Measurements from ENCODE around the gene ZCCHC7. TPM values are rescaled to one million over a fixed set of nuclear protein-coding genes. Genes with fewer than 3 reads are reported as not detected.

The ZCCHC7 gene
- total RNA-seq, 4 donors from 2014 or later = 13.8 to 24.6 (median 18.5) TPM

DNA sequence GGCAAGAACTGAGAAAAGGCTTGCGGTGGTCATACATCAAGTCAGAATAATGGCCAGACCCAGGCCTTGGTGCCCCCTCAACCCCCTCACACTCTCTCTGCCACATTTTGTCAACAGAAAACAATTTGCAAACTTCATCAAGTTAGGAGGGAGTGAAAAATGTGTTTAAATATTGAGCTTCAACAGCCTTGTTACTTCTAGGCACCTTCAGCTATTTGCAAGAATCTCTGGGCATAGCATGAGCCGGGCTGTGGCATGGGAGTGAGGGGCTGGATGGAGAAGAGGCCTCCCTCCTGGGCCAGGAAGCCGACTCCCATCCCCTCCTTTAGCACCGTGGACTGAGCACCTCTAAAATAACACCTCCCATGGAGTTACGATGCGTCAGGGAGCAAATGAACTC, 249.9 kb downstream of the ZCCHC7 start:
- TF ChIP-seq, protein P1, sequence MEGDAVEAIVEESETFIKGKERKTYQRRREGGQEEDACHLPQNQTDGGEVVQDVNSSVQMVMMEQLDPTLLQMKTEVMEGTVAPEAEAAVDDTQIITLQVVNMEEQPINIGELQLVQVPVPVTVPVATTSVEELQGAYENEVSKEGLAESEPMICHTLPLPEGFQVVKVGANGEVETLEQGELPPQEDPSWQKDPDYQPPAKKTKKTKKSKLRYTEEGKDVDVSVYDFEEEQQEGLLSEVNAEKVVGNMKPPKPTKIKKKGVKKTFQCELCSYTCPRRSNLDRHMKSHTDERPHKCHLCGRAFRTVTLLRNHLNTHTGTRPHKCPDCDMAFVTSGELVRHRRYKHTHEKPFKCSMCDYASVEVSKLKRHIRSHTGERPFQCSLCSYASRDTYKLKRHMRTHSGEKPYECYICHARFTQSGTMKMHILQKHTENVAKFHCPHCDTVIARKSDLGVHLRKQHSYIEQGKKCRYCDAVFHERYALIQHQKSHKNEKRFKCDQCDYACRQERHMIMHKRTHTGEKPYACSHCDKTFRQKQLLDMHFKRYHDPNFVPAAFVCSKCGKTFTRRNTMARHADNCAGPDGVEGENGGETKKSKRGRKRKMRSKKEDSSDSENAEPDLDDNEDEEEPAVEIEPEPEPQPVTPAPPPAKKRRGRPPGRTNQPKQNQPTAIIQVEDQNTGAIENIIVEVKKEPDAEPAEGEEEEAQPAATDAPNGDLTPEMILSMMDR (IDR thresholded peaks at IDR 0.05; ENCODE audit: low read depth) = no peak

DNA sequence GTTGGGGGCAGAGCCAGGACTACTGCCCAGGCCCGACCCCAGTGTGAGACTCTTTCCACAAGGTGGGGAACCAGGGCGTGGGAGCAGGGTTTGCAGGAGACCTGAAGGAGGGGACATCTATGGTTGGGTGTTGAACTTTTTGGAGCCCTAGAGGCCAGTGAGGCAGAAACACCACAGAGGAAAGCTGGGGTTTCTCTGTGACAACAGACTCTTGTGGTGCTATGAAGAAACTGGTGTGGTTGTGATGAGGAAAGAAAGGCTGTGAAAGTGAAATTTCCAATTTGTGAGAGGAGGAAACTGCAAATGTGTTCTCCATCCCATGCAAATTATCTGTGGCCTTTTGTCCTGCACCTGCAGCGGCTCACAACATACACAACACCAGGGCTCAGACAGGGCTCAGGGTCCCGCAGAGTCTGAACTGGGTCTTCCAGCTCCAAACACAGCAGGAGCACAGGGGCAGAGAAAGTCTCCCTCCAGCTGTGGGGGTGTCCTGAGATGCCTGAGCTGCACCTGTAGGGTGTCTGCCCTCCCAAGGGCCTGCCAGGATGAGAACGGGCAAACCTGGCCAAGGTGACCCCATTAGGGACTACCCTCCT, 250.7 kb downstream of the ZCCHC7 start:
- TF ChIP-seq, protein P1 (IDR thresholded peaks at IDR 0.05; ENCODE audit: low read depth) = no peak

DNA sequence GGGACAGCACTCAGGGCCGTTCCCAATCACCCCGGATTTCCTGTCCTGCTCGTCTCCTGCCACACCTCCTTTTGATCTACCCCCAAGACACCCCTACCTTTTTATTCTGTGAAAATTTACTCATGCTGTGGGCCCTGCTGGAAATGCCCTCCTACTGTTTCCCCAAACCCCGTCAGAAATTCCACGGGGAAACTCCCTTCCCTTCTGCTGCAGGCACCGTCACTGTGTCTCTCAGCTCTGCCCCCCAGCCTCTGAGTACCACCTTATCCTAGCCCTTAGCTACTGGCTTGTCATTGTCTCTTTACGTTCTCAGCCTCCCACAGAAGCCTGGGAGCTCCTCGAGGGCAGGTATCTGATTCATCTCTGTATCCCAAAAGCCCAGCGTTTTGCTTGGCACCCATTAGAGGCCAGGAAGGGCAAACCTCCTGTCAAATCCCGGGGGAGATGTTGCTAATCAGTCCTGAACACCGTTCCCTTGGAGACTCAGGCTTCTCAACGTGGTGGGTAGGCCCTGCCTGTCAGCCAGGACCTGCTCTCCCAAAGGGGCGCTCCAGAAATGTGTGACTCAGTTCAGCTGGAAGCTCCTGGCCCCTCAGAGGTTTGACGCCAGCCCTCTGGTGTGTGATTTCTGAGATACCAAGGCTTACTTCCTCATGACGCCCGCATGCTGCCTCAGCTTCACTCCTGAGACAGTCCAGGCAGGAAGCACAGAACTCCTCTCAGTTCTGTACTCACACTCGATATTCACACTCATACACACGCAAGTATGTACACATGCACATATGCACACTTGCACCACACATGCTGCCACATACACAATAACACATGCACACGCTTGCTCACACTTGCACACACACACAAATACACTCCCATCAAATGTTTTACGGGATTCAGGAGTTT, 251.4 kb downstream of the ZCCHC7 start:
- TF ChIP-seq, protein P1 (IDR thresholded peaks at IDR 0.05; ENCODE audit: low read depth) = no peak

DNA sequence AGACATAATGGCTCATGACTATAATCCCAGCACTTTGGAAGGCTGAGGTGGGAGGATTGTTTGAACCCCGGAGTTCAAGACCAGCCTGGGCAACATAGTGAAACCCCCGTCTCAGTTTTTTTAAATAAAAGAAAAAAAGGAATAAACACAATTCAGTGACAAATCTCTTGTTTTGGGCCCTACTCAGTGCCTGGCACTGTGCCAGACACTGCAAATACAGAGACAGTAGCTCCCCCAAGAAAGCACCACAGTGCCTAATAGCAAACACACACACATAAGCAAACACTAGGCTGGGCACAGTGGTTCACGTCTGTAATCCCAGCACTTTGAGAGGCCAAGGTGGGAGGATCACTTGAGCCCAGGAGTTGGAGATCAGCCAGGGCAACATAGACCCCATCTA, 252.5 kb downstream of the ZCCHC7 start:
- TF ChIP-seq, protein P1 (IDR thresholded peaks at IDR 0.05; ENCODE audit: low read depth) = no peak

DNA sequence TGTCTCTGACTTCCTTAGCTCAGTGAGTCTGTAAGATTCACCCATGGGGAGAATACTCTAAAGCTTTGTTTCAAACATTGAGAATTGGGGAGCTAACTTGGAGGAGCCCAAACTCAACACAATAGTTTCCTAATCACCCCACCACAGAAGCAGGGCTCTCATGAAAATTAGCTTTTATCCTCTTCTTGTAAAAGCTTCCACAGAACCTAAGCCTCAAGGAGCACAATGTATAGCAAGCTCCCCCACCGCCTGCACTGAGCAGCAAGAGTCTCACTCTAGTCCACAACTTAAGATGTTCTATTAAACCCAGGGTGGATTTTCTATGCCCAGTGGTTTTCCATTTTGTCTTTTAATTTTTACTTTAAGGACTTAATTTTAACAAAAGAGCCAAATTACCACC, 253.2 kb downstream of the ZCCHC7 start:
- TF ChIP-seq, protein P1 (IDR thresholded peaks at IDR 0.05; ENCODE audit: low read depth) = no peak

DNA sequence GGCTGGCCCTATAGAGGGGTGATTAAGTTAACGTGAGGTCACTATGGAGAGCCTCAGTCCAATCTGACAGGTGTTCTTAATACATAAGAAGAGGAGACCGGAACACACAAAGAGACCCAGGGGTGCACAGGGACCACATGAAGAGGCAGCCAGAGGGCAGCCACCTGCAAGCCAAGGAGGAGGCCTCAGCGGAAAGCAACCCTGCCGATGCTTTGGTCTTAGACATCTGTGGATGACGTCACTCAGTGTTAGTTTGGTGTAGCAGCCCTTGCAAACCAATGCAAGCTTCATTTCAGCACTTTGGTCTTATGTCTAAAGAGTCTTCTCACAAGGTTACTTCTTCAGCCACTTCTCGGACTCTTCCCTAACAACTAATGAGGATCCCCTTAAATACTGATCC, 254.5 kb downstream of the ZCCHC7 start:
- TF ChIP-seq, protein P1 (IDR thresholded peaks at IDR 0.05; ENCODE audit: low read depth) = no peak

All from subcutaneous adipose tissue (tissue), 4 donors.